IPS-11a (cell line): ENCODE data around the gene SS18.

Source experiments
- H3K4me3 ChIP-seq: one replicate; pipeline ENCODE4 v1.5.1; 2013; ENCODE audit warnings: low read depth, low read length, control low read depth

Gene SS18

DNA sequence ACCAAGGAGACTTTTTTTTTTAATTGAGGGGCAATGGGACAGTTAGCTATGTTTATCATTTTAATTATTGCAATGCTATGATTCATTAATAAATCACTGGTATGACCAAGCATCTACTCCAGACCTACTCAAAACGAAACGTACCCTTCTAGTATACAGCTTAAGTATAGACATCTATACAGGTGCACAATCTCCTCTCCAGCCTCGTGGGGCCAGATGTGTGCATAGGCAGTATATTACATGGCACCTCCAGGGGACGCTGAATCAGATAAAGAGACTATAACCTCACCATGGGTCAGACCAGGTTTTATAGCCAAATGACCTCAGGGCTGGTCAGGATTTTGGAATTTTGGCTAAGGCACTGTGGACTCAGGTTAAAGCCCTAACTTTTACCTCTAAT is 86.6 kb downstream of the SS18 start:
- no peak overlapping the region for H3K4me3 ChIP-seq

GRCh38 chr18:26003356-26003755 is 87.1 kb downstream of the SS18 start:
- H3K4me3 ChIP-seq, result no peak overlapping the region

DNA sequence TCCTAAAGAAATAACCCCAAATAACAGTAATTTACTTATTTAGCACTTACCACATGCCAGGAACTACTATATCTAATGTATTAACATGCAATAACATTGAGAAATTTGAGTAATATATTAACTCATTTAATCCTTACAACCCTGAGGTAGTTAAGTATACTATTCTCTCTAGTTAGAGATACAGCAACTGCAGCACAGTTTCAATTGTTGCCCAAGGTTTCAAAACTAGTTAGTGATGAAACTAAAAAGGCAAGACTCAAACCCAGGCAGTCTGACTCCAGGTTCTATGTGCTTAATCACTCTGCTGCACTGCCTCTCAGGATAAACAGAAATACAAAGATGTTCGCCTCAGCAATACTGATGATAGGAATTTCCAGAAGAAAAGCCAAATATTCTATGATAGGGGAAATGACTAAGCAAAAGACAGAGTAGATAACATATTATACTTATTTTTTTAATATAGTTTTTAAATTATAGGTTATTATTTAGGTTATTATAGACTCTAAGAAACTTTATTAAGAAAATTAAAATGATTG is 88.0 kb downstream of the SS18 start:
- H3K4me3 ChIP-seq, result no peak overlapping the region

DNA sequence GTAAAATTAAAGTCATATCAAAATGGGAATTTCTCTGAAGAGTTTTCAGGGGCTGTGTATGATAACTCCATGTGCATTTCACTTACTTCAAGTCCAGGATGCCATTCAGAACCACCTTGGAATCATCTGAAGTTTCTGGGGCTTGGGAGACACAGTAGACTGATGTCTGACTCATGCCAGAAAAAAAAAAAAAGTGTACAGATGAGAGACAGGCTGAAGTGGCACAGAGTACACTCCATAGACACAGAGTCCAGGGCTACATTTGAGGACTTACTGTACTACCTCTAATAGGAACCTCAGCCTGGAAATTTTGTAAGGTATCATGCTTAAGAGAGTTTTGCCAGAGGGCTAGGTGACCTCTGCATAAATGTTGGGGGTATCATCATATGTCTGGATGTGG is 92.0 kb downstream of the SS18 start:
- H3K4me3 ChIP-seq, result no peak overlapping the region

GRCh38 chr18:25992566-25992965 is 97.8 kb downstream of the SS18 start:
- H3K4me3 ChIP-seq, result no peak overlapping the region

GRCh38 chr18:25990473-25990872 is 99.9 kb downstream of the SS18 start:
- no peak overlapping the region for H3K4me3 ChIP-seq

GRCh38 chr18:25985707-25986394 is 104.6 kb downstream of the SS18 start:
- H3K4me3 ChIP-seq, result no peak overlapping the region

DNA sequence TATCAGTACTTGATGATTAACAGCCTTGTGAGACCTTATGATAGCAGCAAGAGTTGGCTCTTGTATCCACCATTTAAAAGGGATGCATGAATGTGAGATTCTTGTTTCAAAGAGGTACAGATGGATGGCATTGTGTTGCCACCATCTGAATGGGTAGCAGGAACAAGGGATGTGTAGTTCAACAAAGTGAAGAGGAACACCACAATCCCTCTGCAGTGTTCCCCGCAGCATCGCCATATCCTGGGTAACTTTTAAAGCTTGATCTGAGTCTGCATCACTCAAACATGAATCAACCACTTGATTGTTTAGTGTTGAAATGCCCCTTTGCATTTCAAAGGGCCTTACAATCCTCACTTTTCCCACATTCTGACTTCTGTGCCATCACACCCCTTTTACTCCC is 106.7 kb downstream of the SS18 start:
- H3K4me3 ChIP-seq, result no peak overlapping the region

- no peak overlapping the region for H3K4me3 ChIP-seq
Observed at GRCh38 chr18:25982961-25983360, 107.5 kb downstream of the SS18 start.

- H3K4me3 ChIP-seq, result no peak overlapping the region
Observed at GRCh38 chr18:25982153-25982552, 108.3 kb downstream of the SS18 start.

- H3K4me3 ChIP-seq, result no peak overlapping the region
Observed at GRCh38 chr18:25979369-25980040, 110.9 kb downstream of the SS18 start.

GRCh38 chr18:25976554-25976953 is 113.9 kb downstream of the SS18 start:
- H3K4me3 ChIP-seq, result no peak overlapping the region

DNA sequence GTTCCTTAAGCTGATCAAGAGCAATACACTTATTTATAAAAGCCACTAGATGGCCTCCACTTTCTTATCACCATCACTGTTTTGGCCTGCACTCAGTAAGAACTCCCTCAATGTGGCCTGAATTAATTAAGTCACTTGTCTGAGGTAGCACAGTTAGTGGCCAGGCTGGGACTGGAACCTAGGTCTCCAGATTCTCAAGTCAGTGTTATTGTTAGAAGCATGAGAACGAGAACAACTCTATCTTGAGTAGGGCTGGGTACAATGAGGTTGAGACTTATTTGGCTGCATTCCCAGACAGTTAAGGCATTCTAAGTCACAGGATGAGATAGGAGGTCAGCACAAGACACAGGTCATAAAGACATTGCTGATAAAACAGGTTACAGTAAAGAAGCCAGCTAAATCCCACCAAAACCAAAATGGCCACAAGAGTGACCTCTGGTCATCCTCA is 115.8 kb downstream of the SS18 start:
- no peak overlapping the region for H3K4me3 ChIP-seq
